Neutrophil (primary cell): ENCODE measurements around the gene OXT.

ENCODE experiments used
- H3K27ac ChIP-seq: fragments of 200-600 bp; sonication (generic); 2 replicates; pipeline ENCODE4 v1.5.1; 2016; ENCODE audit warnings: mild to moderate bottlenecking, moderate library complexity
- H3K27me3 ChIP-seq: fragments of 200-600 bp; sonication (generic); 2 replicates; pipeline ENCODE4 v1.6.0; 2016; ENCODE audit warnings: mild to moderate bottlenecking
- H3K36me3 ChIP-seq: fragments of 200-600 bp; sonication (generic); 2 replicates; pipeline ENCODE4 v1.5.1; 2017
- H3K4me1 ChIP-seq, 2 experiments: fragments of 200-600 bp in 1 of 2; sonication (generic) in 1 of 2; 1 replicate in 1 of 2; 2 replicates in 1 of 2; pipeline versions ENCODE4 v1.5.1 to v1.6.1; 2013 to 2016; ENCODE audit warnings: low read depth in 1 of 2, low read length in 1 of 2, mild to moderate bottlenecking in 1 of 2, moderate library complexity in 1 of 2; ENCODE audit not compliant: control insufficient read depth in 1 of 2, insufficient read depth in 1 of 2
- H3K4me3 ChIP-seq, 2 experiments: fragments of 200-600 bp in 1 of 2; sonication (generic) in 1 of 2; 1 replicate in 1 of 2; 2 replicates in 1 of 2; pipeline ENCODE4 v1.5.1; 2013 to 2016; ENCODE audit warnings: low read depth in 1 of 2, low read length in 1 of 2, mild to moderate bottlenecking in 1 of 2, moderate library complexity in 1 of 2
- H3K9me3 ChIP-seq: fragments of 200-600 bp; sonication (generic); 2 replicates; pipeline ENCODE4 v1.5.1; 2016
- CTCF ChIP-seq: fragments of 200-600 bp; sonication (generic); IDR thresholded peaks from 2 replicates; pipeline ENCODE4 v1.5.1; 2016; ENCODE audit warnings: antibody characterized with exemption

Gene OXT

GRCh38 chr20:3094848-3095629, 23.6 kb downstream of the OXT start:
- no peak overlapping the region for H3K27ac ChIP-seq
- H3K27me3 ChIP-seq: peaks cover 66% of the 10 kb centered on the region
- no peak overlapping the region for H3K4me3 ChIP-seq

GRCh38 chr20:3100480-3100879, 29.1 kb downstream of the OXT start:
- Histone ChIP-seq H3K36me3 (no peaks in the 10 kb centered on the region), H3K4me3 (no peak overlapping the region), H3K9me3 (no peaks in the 10 kb centered on the region), H3K4me1 (peaks cover 12 to 18% of the 10 kb centered on the region in 2 experiments), H3K27ac (no peak overlapping the region), H3K27me3 (peaks cover 11% of the 10 kb centered on the region)
- TF ChIP-seq CTCF: no peak

More at GRCh38 chr20:3094848-3095629, 23.6 kb downstream of the OXT start:
- peaks cover 16 to 20% of the 10 kb centered on the region in 2 experiments for H3K4me1 ChIP-seq
- no peaks in the 10 kb centered on the region for H3K36me3 ChIP-seq
- H3K9me3 ChIP-seq: no peaks in the 10 kb centered on the region
- TF ChIP-seq CTCF: no peak

- Histone ChIP-seq H3K27ac (no peak overlapping the region), H3K27me3 (peaks cover 4% of the 10 kb centered on the region), H3K36me3 (no peaks in the 10 kb centered on the region), H3K9me3 (no peaks in the 10 kb centered on the region), H3K4me1 (peaks cover 12 to 18% of the 10 kb centered on the region in 2 experiments), H3K4me3 (no peak overlapping the region)
- TF ChIP-seq CTCF: no peak
Measured at GRCh38 chr20:3101251-3101650, 29.8 kb downstream of the OXT start.

- Histone ChIP-seq H3K27me3 (no peaks in the 10 kb centered on the region), H3K4me1 (peaks cover 19 to 25% of the 10 kb centered on the region in 2 experiments), H3K4me3 (peak overlapping the region in 1 of 2 experiments; percentile 34)
Measured at GRCh38 chr20:3101737-3102574, 30.5 kb downstream of the OXT start.

More at GRCh38 chr20:3101737-3102574, 30.5 kb downstream of the OXT start:
- Histone ChIP-seq H3K36me3 (no peaks in the 10 kb centered on the region), H3K9me3 (no peaks in the 10 kb centered on the region), H3K27ac (peak overlapping the region; percentile 41)
- no peak for TF ChIP-seq CTCF
